ENCODE results near the gene OR2Y1.
A peak's percentile ranks its signal among the peaks of the same experiment; 100 is the strongest.
"Not testable (repeated sequence)": the region's sequence is repeated elsewhere in the genome, so short reads cannot be mapped to it uniquely, and the experiment has no call there.

The OR2Y1 gene, protein sequence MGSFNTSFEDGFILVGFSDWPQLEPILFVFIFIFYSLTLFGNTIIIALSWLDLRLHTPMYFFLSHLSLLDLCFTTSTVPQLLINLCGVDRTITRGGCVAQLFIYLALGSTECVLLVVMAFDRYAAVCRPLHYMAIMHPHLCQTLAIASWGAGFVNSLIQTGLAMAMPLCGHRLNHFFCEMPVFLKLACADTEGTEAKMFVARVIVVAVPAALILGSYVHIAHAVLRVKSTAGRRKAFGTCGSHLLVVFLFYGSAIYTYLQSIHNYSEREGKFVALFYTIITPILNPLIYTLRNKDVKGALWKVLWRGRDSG

DNA sequence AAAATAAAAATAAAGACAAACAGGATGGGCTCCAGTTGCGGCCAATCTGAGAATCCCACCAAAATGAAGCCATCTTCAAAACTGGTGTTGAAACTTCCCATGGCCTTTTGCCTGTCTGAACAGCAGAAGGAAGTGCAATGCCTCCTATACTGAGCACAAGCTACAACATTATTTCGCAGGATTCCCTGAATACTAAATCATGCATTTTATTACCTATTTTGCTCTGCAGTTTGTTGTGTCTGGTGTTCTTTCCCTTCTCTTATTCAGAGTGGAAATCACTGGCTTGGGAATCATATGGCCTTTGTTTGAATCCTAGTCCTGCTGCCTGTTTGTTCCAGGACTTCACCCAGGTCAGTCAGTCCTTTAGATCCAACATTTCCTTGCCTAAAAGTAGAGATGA lies at the start of gene OR2Y1:
Gene OR2Y1, minus strand, starts transcription at position 101 of the 400 bp plus-strand sequence. Its CDS starts 0 bp downstream, at position 101.
- Histone ChIP-seq H3K36me3 (ENCODE audit: control insufficient read depth, insufficient read depth, low read length) (no peaks in the 10 kb centered on the region), H3K9me3 (ENCODE audit: control insufficient read depth, insufficient read depth, low read depth, low read length) (no peaks in the 10 kb centered on the region), H3K4me3 (ENCODE audit: low read depth, low read length) (no peak within 1 kb of the TSS), H3K27ac (ENCODE audit: low read depth, low read length) (no peak within 1 kb of the TSS), H3K27me3 (ENCODE audit: control insufficient read depth, insufficient read depth, low read length) (peaks cover 10% of the 10 kb centered on the region; the same call in 1 of the 2 replicates), H3K4me1 (ENCODE audit: control insufficient read depth, insufficient read depth, low read length) (no peaks in the 10 kb centered on the region), H3K9ac (ENCODE audit: low read length) (no peak within 1 kb of the TSS)

DNA sequence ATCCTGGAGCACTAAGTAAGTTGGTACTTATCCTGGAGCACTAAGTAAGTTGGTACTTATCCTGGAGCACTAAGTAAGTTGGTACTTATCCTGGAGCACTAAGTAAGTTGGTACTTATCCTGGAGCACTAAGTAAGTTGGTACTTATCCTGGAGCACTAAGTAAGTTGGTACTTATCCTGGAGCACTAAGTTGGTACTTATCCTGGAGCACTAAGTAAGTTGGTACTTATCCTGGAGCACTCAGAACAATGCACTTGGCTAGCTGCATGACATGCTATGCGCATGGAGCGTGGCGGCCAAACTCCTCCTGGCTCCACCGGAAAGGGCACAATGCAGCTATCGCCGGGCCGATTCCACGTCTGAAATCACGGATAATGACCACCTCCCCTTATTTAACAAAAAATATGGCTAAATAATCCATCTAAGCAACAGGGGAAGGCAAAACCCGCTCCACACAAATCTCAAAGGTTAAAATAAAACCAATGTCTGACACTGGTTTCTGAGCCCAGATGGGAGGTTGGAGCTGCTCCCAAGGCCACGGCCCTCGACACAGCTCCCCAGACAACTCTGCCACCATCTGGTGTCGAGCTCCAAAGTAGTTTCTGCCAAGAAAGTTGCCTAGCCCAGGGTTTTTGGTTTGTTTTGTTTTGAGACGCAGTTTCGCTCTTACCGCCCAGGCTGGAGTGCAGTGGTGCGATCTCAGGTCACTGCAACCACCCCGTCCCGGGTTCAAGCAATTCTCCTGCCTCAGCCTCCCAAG lies 49.0 kb upstream of the OR2Y1 start:
- not testable (repeated sequence) for H3K27me3 ChIP-seq (ENCODE audit: control insufficient read depth, insufficient read depth, low read length); H3K9ac ChIP-seq (ENCODE audit: low read length); H3K9me3 ChIP-seq (ENCODE audit: control insufficient read depth, insufficient read depth, low read depth, low read length); H3K4me3 ChIP-seq (ENCODE audit: low read depth, low read length); H3K27ac ChIP-seq (ENCODE audit: low read depth, low read length)
- H3K4me1 ChIP-seq (ENCODE audit: control insufficient read depth, insufficient read depth, low read length): peaks cover 35% of the 10 kb centered on the region
- H3K36me3 ChIP-seq (ENCODE audit: control insufficient read depth, insufficient read depth, low read length): peaks cover 34% of the 10 kb centered on the region

DNA sequence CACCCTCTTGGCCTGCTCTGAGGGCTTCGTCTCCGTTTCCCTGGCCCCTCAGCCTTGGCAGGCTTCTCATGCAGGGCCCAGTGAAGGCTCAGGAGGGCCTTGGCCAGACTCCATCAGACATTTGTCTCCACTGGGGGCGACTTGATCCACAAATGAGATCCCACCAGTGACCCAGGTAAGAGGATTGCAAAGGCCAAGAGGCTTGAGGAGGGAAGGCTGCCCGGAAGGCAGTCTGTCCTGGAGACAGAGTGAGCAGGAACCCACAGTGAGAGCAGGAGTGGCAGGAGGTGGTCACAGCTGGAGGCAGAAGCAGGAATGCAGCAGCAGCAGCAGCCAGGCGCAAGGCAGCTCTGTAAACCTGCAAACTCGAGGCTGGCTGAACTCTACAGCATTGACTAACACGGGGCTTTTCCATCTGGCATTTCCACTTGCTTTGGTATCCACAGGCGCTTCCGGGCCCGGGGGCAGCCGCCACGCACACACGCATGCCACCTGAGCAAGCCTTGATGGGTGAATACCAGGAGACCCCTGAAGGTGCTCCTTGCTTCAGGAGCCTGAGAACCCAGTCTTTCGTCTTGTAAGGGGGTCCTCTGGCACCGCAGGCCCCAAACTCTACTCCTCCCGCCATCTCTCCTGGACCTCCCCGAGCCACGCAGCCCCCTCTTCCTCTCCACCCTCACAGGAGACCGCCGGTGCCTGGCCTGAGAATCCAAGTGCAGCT lies 48.0 kb upstream of the OR2Y1 start:
- Histone ChIP-seq H3K36me3 (ENCODE audit: control insufficient read depth, insufficient read depth, low read length) (peaks cover 32% of the 10 kb centered on the region), H3K27ac (ENCODE audit: low read depth, low read length) (peak overlapping the region; percentile 26; the same call in 1 of the 2 replicates), H3K4me3 (ENCODE audit: low read depth, low read length) (no peak overlapping the region), H3K4me1 (ENCODE audit: control insufficient read depth, insufficient read depth, low read length) (peaks cover 35% of the 10 kb centered on the region), H3K27me3 (ENCODE audit: control insufficient read depth, insufficient read depth, low read length) (no peaks in the 10 kb centered on the region), H3K9me3 (ENCODE audit: control insufficient read depth, insufficient read depth, low read depth, low read length) (no peaks in the 10 kb centered on the region), H3K9ac (ENCODE audit: low read length) (peak overlapping the region; percentile 11)

DNA sequence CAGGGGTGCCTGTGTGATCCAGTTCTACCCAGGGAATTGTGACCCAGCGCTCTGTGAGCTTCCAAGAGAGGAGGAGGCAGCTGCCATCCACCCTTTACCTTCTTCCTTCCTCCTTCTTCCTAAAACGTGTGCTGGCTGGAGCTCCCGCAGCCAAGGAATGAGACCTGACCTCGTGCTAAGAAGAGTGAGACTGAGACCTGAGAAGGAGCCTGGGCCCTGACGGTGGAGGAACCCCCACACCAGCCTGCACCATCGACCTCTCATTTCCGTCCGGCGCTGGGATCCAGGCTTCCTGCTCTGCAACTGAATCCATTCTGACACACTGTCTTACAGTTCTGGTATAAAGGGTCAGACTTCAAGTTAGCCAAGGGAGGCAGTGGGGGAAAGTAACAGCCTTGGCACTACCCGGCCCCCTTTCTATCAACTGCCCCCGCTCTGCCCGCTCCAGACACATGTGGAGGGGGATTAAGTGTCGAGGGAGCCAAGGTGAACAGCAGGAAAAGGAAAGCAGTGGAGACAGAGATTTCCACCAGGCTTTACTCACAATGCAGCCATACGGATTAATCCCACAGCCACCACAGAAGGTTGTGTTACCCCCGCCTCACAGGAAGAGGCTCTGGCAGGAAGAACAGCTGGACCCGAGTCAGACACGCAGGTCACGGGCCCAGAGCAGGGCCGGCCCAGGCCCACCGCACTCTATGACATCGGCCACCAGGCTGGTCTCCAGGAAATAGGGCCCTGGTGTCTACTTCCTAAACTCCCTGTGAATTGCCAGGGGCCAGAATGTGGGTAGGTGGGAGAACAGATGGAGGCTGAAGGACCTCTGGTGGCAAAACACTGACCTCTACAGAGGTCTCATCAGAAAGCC lies 46.9 kb upstream of the OR2Y1 start:
- Histone ChIP-seq H3K27me3 (ENCODE audit: control insufficient read depth, insufficient read depth, low read length) (no peaks in the 10 kb centered on the region), H3K4me1 (ENCODE audit: control insufficient read depth, insufficient read depth, low read length) (peaks cover 35% of the 10 kb centered on the region)

DNA sequence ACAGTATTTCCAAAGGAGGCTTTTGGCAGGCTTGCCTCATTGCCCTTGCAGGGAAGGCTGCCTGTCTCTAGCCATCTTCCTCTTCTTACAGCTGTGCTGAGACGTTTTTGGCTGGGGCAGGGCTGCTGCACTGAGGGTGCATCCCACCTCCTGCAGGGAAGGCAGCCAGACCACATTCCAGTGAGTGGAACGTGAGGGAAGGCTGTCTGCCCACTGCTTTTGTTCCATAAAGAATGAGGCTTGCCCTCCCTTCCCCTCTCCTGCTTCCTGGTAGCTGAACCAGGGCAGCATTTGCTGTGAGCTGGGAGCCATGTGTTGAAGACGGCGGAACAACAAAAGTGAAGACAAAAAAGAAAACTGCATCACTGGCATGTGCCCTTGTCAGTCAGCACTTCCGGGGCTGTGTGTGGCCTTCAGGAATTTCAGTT lies 46.0 kb upstream of the OR2Y1 start:
- Histone ChIP-seq H3K4me1 (ENCODE audit: control insufficient read depth, insufficient read depth, low read length) (peaks cover 35% of the 10 kb centered on the region), H3K9me3 (ENCODE audit: control insufficient read depth, insufficient read depth, low read depth, low read length) (0 out of 2 replicates have a peak, but pooled peaks cover 2% of the 10 kb centered on the region), H3K9ac (ENCODE audit: low read length) (peak overlapping the region; percentile 47), H3K36me3 (ENCODE audit: control insufficient read depth, insufficient read depth, low read length) (peaks cover 11% of the 10 kb centered on the region; the same call in 1 of the 2 replicates), H3K4me3 (ENCODE audit: low read depth, low read length) (peak overlapping the region; percentile 25), H3K27ac (ENCODE audit: low read depth, low read length) (peak overlapping the region; percentile 72), H3K27me3 (ENCODE audit: control insufficient read depth, insufficient read depth, low read length) (no peaks in the 10 kb centered on the region)

More for the DNA sequence above, 46.9 kb upstream of the OR2Y1 start:
- Histone ChIP-seq H3K9me3 (ENCODE audit: control insufficient read depth, insufficient read depth, low read depth, low read length) (no peaks in the 10 kb centered on the region), H3K27ac (ENCODE audit: low read depth, low read length) (peak overlapping the region; percentile 37; the same call in 1 of the 2 replicates), H3K4me3 (ENCODE audit: low read depth, low read length) (no peak overlapping the region), H3K36me3 (ENCODE audit: control insufficient read depth, insufficient read depth, low read length) (peaks cover 21% of the 10 kb centered on the region), H3K9ac (ENCODE audit: low read length) (peak overlapping the region; percentile 47)

DNA sequence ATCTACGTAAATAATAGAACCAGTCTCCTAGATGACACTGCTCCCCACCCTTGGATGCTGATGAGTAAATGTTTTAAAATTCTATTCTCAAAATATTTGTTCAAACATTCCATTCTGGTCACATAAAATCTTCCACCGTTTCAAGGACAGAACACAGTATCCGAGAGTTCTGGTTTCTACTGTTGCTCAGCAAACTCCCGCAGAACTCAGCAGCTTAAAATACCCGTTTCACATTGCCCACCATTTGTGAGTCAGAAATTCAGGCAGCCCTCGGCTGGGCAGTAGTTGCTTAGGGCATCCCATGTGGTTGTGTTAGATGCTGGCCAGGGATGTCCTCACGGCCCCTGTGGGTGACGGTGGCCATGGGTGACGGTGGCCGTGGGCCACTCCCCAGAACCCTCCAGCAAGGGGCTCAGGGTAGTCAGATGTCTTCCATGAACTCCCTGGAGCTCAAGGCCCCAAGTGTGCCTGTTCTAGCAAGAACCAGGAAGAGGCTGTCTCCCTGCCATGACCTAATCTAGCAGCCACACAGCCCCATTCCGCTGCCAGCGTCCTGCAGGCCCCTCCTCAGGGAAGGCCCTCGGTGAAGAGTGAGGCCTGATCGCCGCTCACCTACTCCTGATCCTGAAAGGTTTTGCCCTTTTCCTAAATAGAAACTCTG lies 45.4 kb upstream of the OR2Y1 start:
- peak overlapping the region; percentile 72 for H3K27ac ChIP-seq (ENCODE audit: low read depth, low read length)
- peak overlapping the region; percentile 25 for H3K4me3 ChIP-seq (ENCODE audit: low read depth, low read length)
- H3K9ac ChIP-seq (ENCODE audit: low read length): peak overlapping the region; percentile 47
- peaks cover 35% of the 10 kb centered on the region for H3K4me1 ChIP-seq (ENCODE audit: control insufficient read depth, insufficient read depth, low read length)
- 0 out of 2 replicates have a peak, but pooled peaks cover 2% of the 10 kb centered on the region for H3K9me3 ChIP-seq (ENCODE audit: control insufficient read depth, insufficient read depth, low read depth, low read length)
- peaks cover 8% of the 10 kb centered on the region; the same call in 1 of the 2 replicates for H3K36me3 ChIP-seq (ENCODE audit: control insufficient read depth, insufficient read depth, low read length)
- H3K27me3 ChIP-seq (ENCODE audit: control insufficient read depth, insufficient read depth, low read length): no peaks in the 10 kb centered on the region

DNA sequence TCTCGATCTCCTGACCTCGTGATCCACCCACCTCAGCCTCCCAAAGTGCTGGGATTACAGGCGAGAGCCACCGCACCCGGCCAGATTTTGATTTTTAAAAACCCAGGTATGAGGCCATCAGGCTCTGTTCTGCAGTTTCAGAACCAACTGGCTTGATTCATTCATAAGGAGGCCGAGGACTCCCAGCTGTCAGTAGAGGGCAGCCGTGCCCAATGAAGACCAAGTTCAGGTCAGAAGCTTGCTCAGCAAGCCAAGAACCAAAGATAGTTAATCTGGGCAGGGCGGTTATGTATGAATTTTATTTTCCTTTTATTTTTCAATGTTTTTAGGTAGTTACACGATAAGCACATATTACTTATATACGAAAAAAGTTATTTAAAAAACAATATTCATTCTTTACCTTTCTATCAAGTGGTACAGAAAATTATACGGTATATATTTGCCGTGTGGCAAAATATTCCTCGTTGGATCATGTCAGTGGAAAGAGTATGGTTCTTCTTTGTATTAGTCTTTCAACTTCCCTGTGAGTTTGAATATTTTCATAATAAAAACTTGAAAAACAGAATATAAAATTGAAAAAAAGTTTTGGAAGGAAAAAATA lies 44.7 kb upstream of the OR2Y1 start:
- Histone ChIP-seq H3K27me3 (ENCODE audit: control insufficient read depth, insufficient read depth, low read length) (no peaks in the 10 kb centered on the region), H3K27ac (ENCODE audit: low read depth, low read length) (no peak overlapping the region; the same call in 1 of the 2 replicates), H3K36me3 (ENCODE audit: control insufficient read depth, insufficient read depth, low read length) (peaks cover 4% of the 10 kb centered on the region; the same call in 1 of the 2 replicates), H3K4me3 (ENCODE audit: low read depth, low read length) (no peak overlapping the region), H3K9ac (ENCODE audit: low read length) (no peak overlapping the region), H3K9me3 (ENCODE audit: control insufficient read depth, insufficient read depth, low read depth, low read length) (0 out of 2 replicates have a peak, but pooled peaks cover 2% of the 10 kb centered on the region), H3K4me1 (ENCODE audit: control insufficient read depth, insufficient read depth, low read length) (peaks cover 35% of the 10 kb centered on the region)

DNA sequence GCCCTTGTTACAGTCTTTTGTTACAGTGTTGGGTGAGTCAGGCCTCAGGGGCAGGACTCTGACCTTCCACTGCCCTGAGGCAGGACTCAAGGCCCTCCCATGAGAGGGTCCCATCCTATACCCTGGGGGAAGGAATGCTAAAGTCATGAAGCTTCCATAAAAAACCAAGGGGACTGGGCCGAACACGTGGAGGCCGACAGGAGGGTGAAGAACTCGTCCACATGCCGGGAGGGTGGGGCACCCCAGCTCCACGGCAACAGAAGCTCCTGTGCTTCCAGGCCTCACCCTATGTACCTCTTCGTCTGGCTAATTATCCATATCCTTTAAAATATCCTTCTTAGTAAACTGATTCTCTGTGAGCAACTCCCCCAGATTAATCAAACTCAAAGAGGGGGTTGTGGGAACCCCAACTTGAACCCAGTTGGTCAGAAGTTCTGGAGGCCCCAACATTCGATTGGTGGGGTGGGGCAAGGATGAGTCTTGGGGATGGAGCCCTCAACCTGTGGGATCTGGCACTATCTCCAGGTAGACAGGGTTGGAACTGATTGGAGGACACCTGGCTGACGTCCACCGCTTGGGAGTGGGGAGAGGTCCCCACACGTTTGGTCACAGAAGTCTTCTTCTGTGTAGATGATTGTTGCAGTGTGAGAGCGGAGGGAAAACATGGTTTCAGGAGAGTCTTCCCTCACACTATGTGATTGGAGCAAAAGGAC lies 43.6 kb upstream of the OR2Y1 start:
- Histone ChIP-seq H3K27ac (ENCODE audit: low read depth, low read length) (no peak overlapping the region), H3K36me3 (ENCODE audit: control insufficient read depth, insufficient read depth, low read length) (no peaks in the 10 kb centered on the region), H3K9ac (ENCODE audit: low read length) (no peak overlapping the region)

DNA sequence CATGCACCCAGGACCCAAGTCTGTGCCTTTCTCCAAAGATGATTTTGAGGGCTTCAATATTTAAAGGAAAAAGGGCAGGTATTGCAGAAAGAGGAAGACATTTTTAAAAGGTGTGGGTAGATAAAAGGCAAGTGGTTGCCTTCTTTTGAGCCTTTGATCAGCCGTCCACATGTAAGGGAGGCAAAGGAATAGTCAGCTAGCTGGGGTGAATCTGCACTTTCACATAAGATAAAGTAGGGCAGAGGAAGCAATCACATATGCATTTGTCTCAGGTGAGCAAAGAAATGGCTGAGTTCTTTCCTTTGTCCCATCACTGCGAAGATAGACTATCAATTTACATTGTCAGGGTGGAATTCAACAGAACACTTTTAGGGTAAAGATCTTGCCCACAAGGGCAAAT lies 42.9 kb upstream of the OR2Y1 start:
- H3K27me3 ChIP-seq (ENCODE audit: control insufficient read depth, insufficient read depth, low read length): no peaks in the 10 kb centered on the region
- H3K4me3 ChIP-seq (ENCODE audit: low read depth, low read length): no peak overlapping the region
- no peak overlapping the region for H3K27ac ChIP-seq (ENCODE audit: low read depth, low read length)
- H3K9ac ChIP-seq (ENCODE audit: low read length): no peak overlapping the region
- no peaks in the 10 kb centered on the region for H3K36me3 ChIP-seq (ENCODE audit: control insufficient read depth, insufficient read depth, low read length)
- 0 out of 2 replicates have a peak, but pooled peaks cover 2% of the 10 kb centered on the region for H3K9me3 ChIP-seq (ENCODE audit: control insufficient read depth, insufficient read depth, low read depth, low read length)
- peaks cover 29% of the 10 kb centered on the region for H3K4me1 ChIP-seq (ENCODE audit: control insufficient read depth, insufficient read depth, low read length)

More for the DNA sequence above, 43.6 kb upstream of the OR2Y1 start:
- H3K27me3 ChIP-seq (ENCODE audit: control insufficient read depth, insufficient read depth, low read length): no peaks in the 10 kb centered on the region
- no peak overlapping the region for H3K4me3 ChIP-seq (ENCODE audit: low read depth, low read length)
- H3K9me3 ChIP-seq (ENCODE audit: control insufficient read depth, insufficient read depth, low read depth, low read length): 0 out of 2 replicates have a peak, but pooled peaks cover 2% of the 10 kb centered on the region
- peaks cover 35% of the 10 kb centered on the region for H3K4me1 ChIP-seq (ENCODE audit: control insufficient read depth, insufficient read depth, low read length)
